CD14-positive monocyte (primary cell): ENCODE measurements around the gene ZG16B. TPM values are rescaled to one million over a fixed set of nuclear protein-coding genes. Genes with fewer than 3 reads are reported as not detected.
A peak's percentile ranks its signal among the peaks of the same experiment; 100 is the strongest.

Experiments
- DNase-seq, 3 donors: peaks; one replicate each; pipeline ENCODE4 v3.0.0-alpha.2; 2011 to 2022
- H2AFZ ChIP-seq: 2 replicates; pipeline ENCODE4 v1.6.0; 2012; ENCODE audit warnings: mild to moderate bottlenecking, low read depth, low read length, inconsistent platforms; ENCODE audit not compliant: insufficient read depth, poor library complexity, severe bottlenecking
- H3K27ac ChIP-seq, 2 donors: 1 replicate in 1 of 2; 2 replicates in 1 of 2; pipeline ENCODE4 v1.5.1; 2012 to 2013; ENCODE audit warnings: low read length in 2 of 2, control low read depth in 1 of 2, inconsistent platforms in 1 of 2, low read depth in 1 of 2, mild to moderate bottlenecking in 1 of 2
- H3K27me3 ChIP-seq, 2 donors: one replicate each; pipeline versions ENCODE4 v1.6.0 to v1.6.1; 2011 to 2013; ENCODE audit warnings: low read length in 2 of 2; ENCODE audit not compliant: control insufficient read depth in 2 of 2, insufficient read depth in 2 of 2
- H3K36me3 ChIP-seq, 2 donors: replicated peaks in 1 of 2; 1 replicate in 1 of 2; 2 replicates in 1 of 2; pipeline versions ENCODE4 v1.5.1 to v1.6.1; 2012 to 2013; ENCODE audit warnings: low read length in 2 of 2, control low read depth in 1 of 2, inconsistent platforms in 1 of 2, mild to moderate bottlenecking in 1 of 2; ENCODE audit not compliant: insufficient read depth in 2 of 2, control insufficient read depth in 1 of 2
- H3K4me1 ChIP-seq, 2 donors: 1 replicate in 1 of 2; 2 replicates in 1 of 2; pipeline versions ENCODE4 v1.5.1 to v1.6.1; 2012 to 2013; ENCODE audit warnings: low read length in 2 of 2, control low read depth in 1 of 2, inconsistent platforms in 1 of 2, mild to moderate bottlenecking in 1 of 2, moderate library complexity in 1 of 2; ENCODE audit not compliant: insufficient read depth in 2 of 2, control insufficient read depth in 1 of 2
- H3K4me2 ChIP-seq: replicated peaks from 2 replicates; pipeline ENCODE3; 2012; ENCODE audit warnings: low read length, moderate library complexity, mild to moderate bottlenecking; ENCODE audit not compliant: poor library complexity, severe bottlenecking; ENCODE audit errors: extremely low read depth
- H3K4me3 ChIP-seq, 3 experiments: fragments of 200-600 bp in 1 of 3; sonication (generic) in 1 of 3; replicated peaks in 1 of 3; 1 replicate in 2 of 3; 2 replicates in 1 of 3; pipeline ENCODE4 v1.5.1; 2011 to 2013; ENCODE audit warnings: low read length in 3 of 3, mild to moderate bottlenecking in 3 of 3, control low read depth in 2 of 3, low read depth in 2 of 3, inconsistent platforms in 1 of 3, moderate library complexity in 1 of 3
- H3K79me2 ChIP-seq: 2 replicates; pipeline ENCODE4 v1.6.0; 2012; ENCODE audit warnings: mild to moderate bottlenecking, control low read depth, inconsistent platforms, low read length, moderate library complexity; ENCODE audit not compliant: insufficient read depth
- H3K9ac ChIP-seq: 2 replicates; pipeline ENCODE4 v1.6.0; 2017; ENCODE audit warnings: low read length, mild to moderate bottlenecking; ENCODE audit not compliant: insufficient read depth, poor library complexity, severe bottlenecking
- H3K9me3 ChIP-seq, 2 donors: replicated peaks in 1 of 2; 1 replicate in 1 of 2; 2 replicates in 1 of 2; pipeline versions ENCODE4 v1.5.1 to v1.6.1; 2012 to 2013; ENCODE audit warnings: low read length in 2 of 2, control low read depth in 1 of 2; ENCODE audit not compliant: control insufficient read depth in 1 of 2, insufficient read depth in 1 of 2
- H4K20me1 ChIP-seq: 2 replicates; pipeline ENCODE4 v1.6.0; 2012; ENCODE audit warnings: mild to moderate bottlenecking, low read length, control low read depth, moderate library complexity; ENCODE audit not compliant: insufficient read depth
- H3K27ac Mint-ChIP-seq, 7 donors: one replicate each; pipeline ENCODE4 v1.8.0; 2020; ENCODE audit warnings: mild to moderate bottlenecking in 7 of 7, mixed read lengths in 7 of 7, moderate library complexity in 6 of 7, inconsistent platforms in 2 of 7
- H3K27me3 Mint-ChIP-seq, 3 donors: one replicate each; pipeline ENCODE4 v1.8.0; 2021 to 2022; ENCODE audit warnings: low read depth in 3 of 3, mild to moderate bottlenecking in 3 of 3, mixed read lengths in 3 of 3, moderate library complexity in 3 of 3, inconsistent platforms in 1 of 3
- H3K36me3 Mint-ChIP-seq, 2 donors: one replicate each; pipeline ENCODE4 v1.8.0; 2020; ENCODE audit warnings: mixed read lengths in 2 of 2, inconsistent platforms in 1 of 2, mild to moderate bottlenecking in 1 of 2
- H3K4me1 Mint-ChIP-seq: one replicate; pipeline ENCODE4 v1.8.0; 2020; ENCODE audit warnings: mild to moderate bottlenecking, mixed read lengths
- H3K4me3 Mint-ChIP-seq, 2 donors: one replicate each; pipeline ENCODE4 v1.8.0; 2020; ENCODE audit warnings: mild to moderate bottlenecking in 2 of 2, mixed read lengths in 2 of 2, moderate library complexity in 1 of 2
- H3K9me3 Mint-ChIP-seq, 7 donors: one replicate each; pipeline ENCODE4 v1.8.0; 2020 to 2022; ENCODE audit warnings: mixed read lengths in 7 of 7, mild to moderate bottlenecking in 6 of 7, moderate library complexity in 6 of 7, inconsistent platforms in 2 of 7
- CTCF ChIP-seq: fragments of 200-600 bp; IDR thresholded peaks from one replicate; pipeline ENCODE4 v1.8.0; 2022; ENCODE audit warnings: antibody characterized with exemption, mild to moderate bottlenecking
- WGBS: methylation state at CpG from one replicate; pipeline ENCODE4 v1.1.5; 2013; ENCODE audit warnings: missing lambda C conversion rate; ENCODE audit not compliant: insufficient coverage; 5-methylcytosine and 5-hydroxymethylcytosine counted together
- intact Hi-C, 2 donors: fragments of 100-400 bp; cut with micrococcal nuclease; formaldehyde crosslinking; loops; one replicate each; pipeline versions ENCODE4 v1.15.0 to v1.15.1; 2023
- polyA plus RNA-seq, 3 donors: library from polyadenylated mRNA; depleted of rRNA in 1 of 3; unstranded in 2 of 3; stranded (reverse) in 1 of 3; fragments of 300-500 nt in 2 of 3; fragments of >200 nt in 1 of 3; fragmentation: Illumina TruSeq in 2 of 3; gene quantifications; 1 replicate in 2 of 3; 2 replicates in 1 of 3; pipeline ENCODE4 v1.2.3, GENCODE V29; 2012 to 2021

The ZG16B gene
- polyA plus RNA-seq, 3 donors = 6.8 to 12.9 (median 11.0) TPM

GRCh38 chr16:2790631-2791030, 39.5 kb upstream of the ZG16B start:
- intact Hi-C loops = no loop called here

GRCh38 chr16:2791174-2791573, 38.9 kb upstream of the ZG16B start:
- Histone ChIP-seq H3K79me2 (no peaks in the 10 kb centered on the region), H3K4me2 (no peak overlapping the region), H3K4me1 (peaks cover 45 to 50% of the 10 kb centered on the region in 2 donors), H3K9ac (no peak overlapping the region), H3K36me3 (no peaks in the 10 kb centered on the region), H4K20me1 (no peaks in the 10 kb centered on the region), H3K27me3 (peaks cover 2 to 22% of the 10 kb centered on the region in 2 donors), H3K9me3 (no peaks in the 10 kb centered on the region), H3K4me3 (no peak overlapping the region), H2AFZ (no peak overlapping the region), H3K27ac (no peak overlapping the region)
- Mint-ChIP-seq H3K4me1 (peaks cover 60% of the 10 kb centered on the region), H3K9me3 (peaks cover 0 to 2% (median 0%) of the 10 kb centered on the region in 7 donors), H3K27ac (no peak overlapping the region), H3K36me3 (peaks cover 0 to 2% of the 10 kb centered on the region in 2 donors), H3K4me3 (no peak overlapping the region), H3K27me3 (peaks cover 26 to 32% (median 28%) of the 10 kb centered on the region in 3 donors)
- no peak for TF ChIP-seq CTCF
- WGBS = 88% methylated on average over 6 of the region's 8 CpGs
- intact Hi-C loops = no loop called here
- DNase-seq = no peak

More at GRCh38 chr16:2790631-2791030, 39.5 kb upstream of the ZG16B start:
- H3K4me3 ChIP-seq = no peak overlapping the region
- TF ChIP-seq CTCF = no peak
- peaks cover 28 to 37% (median 34%) of the 10 kb centered on the region in 3 donors for H3K27me3 Mint-ChIP-seq
- H3K9me3 Mint-ChIP-seq = peaks cover 0 to 4% (median 0%) of the 10 kb centered on the region in 7 donors
- H3K27ac Mint-ChIP-seq = peak overlapping the region in 1 of 7 donors; percentile 20
- DNase-seq = no peak
- H3K36me3 Mint-ChIP-seq = peaks cover 0 to 3% of the 10 kb centered on the region in 2 donors
- H3K4me1 ChIP-seq = peaks cover 45 to 50% of the 10 kb centered on the region in 2 donors
- no peaks in the 10 kb centered on the region for H3K36me3 ChIP-seq
- H3K4me3 Mint-ChIP-seq = no peak overlapping the region
- H3K27ac ChIP-seq = no peak overlapping the region
- no peaks in the 10 kb centered on the region for H3K9me3 ChIP-seq
- WGBS = 88% methylated on average over 3 of the region's 5 CpGs
- H3K27me3 ChIP-seq = peaks cover 6 to 28% of the 10 kb centered on the region in 2 donors
- no peaks in the 10 kb centered on the region for H4K20me1 ChIP-seq
- no peak overlapping the region for H3K4me2 ChIP-seq
- no peak overlapping the region for H3K9ac ChIP-seq
- no peaks in the 10 kb centered on the region for H3K79me2 ChIP-seq
- peaks cover 58% of the 10 kb centered on the region for H3K4me1 Mint-ChIP-seq
- no peak overlapping the region for H2AFZ ChIP-seq
